Spleen (tissue), 7 donors: ENCODE data around the gene C1orf226.

Experiments used
- POLR2AphosphoS5 ChIP-seq, 3 donors: sonication (generic); formaldehyde crosslinking; IDR thresholded peaks; one replicate each; pipeline ENCODE4 v1.5.1; 2017; ENCODE audit warnings: antibody characterized with exemption in 3 of 3
- TF ChIP-seq, protein P1 (sequence below), 11 experiments: fragments of 200-600 bp in 7 of 11; fragments of 450-650 bp in 4 of 11; sonication (generic) in 4 of 11; IDR thresholded peaks in 8 of 11; conservative IDR thresholded peaks in 3 of 11; 1 replicate in 7 of 11; 2 replicates in 4 of 11; pipeline versions ENCODE4 v1.4.0 to v1.8.0; 2016 to 2021; ENCODE audit warnings: antibody characterized with exemption in 11 of 11, inconsistent platforms in 4 of 11, mild to moderate bottlenecking in 1 of 11
- donor health status: DM: no; HTN: no; CAD: no; lungs with moderate emphysema.
- donor health status: DM: no; HTN: no; CAD: no.
- donor health status: DM: no; HTN: no; CAD: no.

DNA sequence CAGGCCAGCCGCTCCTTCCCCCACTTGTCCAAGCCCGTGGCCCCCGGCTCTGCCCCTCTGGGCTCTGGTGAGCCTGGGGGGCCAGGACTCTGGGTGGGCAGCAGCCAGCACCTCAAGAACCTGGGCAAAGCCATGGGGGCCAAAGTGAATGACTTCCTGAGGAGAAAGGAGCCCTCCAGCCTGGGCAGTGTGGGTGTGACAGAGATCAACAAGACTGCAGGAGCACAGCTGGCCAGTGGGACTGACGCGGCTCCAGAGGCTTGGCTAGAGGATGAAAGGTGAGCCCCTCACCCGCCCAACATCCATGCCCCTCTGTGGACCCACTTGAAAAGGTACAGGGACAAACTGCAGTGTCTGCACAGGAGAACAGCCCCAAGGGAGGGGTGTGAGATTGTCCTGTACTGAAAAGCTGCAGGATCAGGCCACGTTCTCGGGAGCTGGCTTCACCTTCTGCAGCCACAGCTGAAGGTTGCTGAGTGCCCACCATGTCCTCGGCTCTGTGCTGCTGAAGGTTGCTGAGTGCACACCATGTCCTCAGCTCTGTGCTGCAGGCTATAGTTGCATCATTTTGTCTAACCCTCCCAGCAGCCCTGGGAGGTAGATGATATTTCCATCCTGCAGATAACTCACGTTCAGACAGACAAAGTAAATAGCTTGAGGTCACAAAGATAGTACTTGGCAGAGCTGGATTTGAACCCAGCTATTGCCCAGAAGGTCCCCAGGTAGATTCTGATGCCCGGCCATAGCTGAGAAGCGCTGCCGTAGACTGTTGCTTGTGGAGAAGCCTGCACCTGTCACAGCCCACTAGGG is 618 bp downstream of the C1orf226 start:
- TF ChIP-seq, protein P1, sequence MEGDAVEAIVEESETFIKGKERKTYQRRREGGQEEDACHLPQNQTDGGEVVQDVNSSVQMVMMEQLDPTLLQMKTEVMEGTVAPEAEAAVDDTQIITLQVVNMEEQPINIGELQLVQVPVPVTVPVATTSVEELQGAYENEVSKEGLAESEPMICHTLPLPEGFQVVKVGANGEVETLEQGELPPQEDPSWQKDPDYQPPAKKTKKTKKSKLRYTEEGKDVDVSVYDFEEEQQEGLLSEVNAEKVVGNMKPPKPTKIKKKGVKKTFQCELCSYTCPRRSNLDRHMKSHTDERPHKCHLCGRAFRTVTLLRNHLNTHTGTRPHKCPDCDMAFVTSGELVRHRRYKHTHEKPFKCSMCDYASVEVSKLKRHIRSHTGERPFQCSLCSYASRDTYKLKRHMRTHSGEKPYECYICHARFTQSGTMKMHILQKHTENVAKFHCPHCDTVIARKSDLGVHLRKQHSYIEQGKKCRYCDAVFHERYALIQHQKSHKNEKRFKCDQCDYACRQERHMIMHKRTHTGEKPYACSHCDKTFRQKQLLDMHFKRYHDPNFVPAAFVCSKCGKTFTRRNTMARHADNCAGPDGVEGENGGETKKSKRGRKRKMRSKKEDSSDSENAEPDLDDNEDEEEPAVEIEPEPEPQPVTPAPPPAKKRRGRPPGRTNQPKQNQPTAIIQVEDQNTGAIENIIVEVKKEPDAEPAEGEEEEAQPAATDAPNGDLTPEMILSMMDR (IDR thresholded peaks at IDR 0.05 in 8 of 11, conservative IDR thresholded peaks at IDR 0.05 in 3 of 11) = no peak
- TF ChIP-seq POLR2AphosphoS5 (IDR thresholded peaks at IDR 0.05) = no peak
